Ascending aorta (tissue), 2 donors: ENCODE data around the gene PRPH. TPM values are rescaled to one million over a fixed set of nuclear protein-coding genes. Genes with fewer than 3 reads are reported as not detected.
A peak's percentile ranks its signal among the peaks of the same experiment; 100 is the strongest.

ENCODE experiments used
- DNase-seq, 2 donors: peaks; one replicate each; pipeline ENCODE4 v3.0.0-alpha.2; 2019; ENCODE audit warnings: low spot score in 2 of 2
- H3K27ac ChIP-seq, 2 donors: fragments of 200-600 bp; sonication (generic); one replicate each; pipeline ENCODE4 v1.5.1; 2016 to 2017; ENCODE audit warnings: mild to moderate bottlenecking in 1 of 2
- H3K27me3 ChIP-seq: fragments of 200-600 bp; sonication (generic); one replicate; pipeline ENCODE4 v1.5.1; 2017
- H3K36me3 ChIP-seq, 2 donors: fragments of 200-600 bp; sonication (generic); one replicate each; pipeline ENCODE4 v1.5.1; 2016
- H3K4me1 ChIP-seq, 2 donors: fragments of 200-600 bp; sonication (generic); one replicate each; pipeline ENCODE4 v1.5.1; 2016 to 2017; ENCODE audit warnings: mild to moderate bottlenecking in 1 of 2
- H3K4me3 ChIP-seq, 2 donors: fragments of 200-600 bp; sonication (generic); one replicate each; pipeline ENCODE4 v1.5.1; 2016 to 2017; ENCODE audit warnings: mild to moderate bottlenecking in 1 of 2
- H3K9me3 ChIP-seq, 2 donors: fragments of 200-600 bp; sonication (generic); one replicate each; pipeline ENCODE4 v1.5.1; 2016
- intact Hi-C: fragments of 100-400 bp; cut with DNase I; formaldehyde crosslinking; loops from one replicate; pipeline ENCODE4 v1.15.1; 2023
- total RNA-seq: library from RNA; depleted of rRNA; stranded (reverse); fragments of >200 nt; gene quantifications from one replicate; pipeline ENCODE4 v1.1.0, GENCODE V29; 2016
- TF ChIP-seq, protein P1 (sequence below), 3 experiments: fragments of 200-600 bp in 2 of 3; fragments of 450-650 bp in 1 of 3; sonication (generic) in 2 of 3; IDR thresholded peaks; one replicate each; pipeline ENCODE4 v1.5.1; 2016 to 2019; ENCODE audit warnings: antibody characterized with exemption in 3 of 3, mild to moderate bottlenecking in 1 of 3, moderate library complexity in 1 of 3

The PRPH gene
- total RNA-seq, 1 donor from 2014 or later: not detected

DNA sequence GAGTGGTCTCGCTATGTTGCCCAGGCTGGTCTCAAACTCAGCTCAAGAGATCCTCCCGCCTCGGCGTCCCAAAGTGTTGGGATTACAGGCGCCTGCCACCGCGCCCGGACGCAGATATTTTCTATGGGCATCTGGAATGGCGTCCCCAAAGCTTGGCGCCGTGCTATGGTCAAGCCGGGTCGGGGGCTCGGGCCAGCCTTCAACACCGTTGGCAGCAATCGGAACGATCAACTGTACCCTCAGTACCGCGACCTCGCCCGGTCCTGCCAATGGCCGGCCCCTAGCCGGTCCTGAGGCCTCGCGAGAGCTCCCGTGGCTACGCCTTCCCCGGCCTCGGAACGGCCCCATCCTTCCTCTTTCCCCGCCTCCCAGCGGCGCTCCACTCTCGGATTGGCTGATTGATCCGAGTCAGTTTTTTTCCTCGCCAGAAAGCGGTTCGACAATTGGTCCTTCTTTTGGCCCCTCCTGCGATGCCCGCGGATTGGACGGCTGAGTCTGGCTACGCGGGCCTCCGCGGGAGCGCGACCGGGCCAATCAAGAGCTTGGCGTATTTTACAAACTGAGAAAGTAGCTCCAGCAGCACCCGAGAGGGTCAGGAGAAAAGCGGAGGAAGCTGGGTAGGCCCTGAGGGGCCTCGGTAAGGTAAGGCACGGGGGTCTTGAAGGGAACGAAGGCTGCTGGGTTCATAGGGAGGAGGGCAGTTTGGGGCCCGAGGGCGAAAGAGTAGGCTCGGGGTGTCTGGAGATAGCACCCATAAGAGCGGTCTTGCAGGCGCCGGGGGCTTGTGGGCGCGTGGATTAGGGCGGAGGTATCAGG lies 28.0 kb downstream of the PRPH start, which contains the start of gene TROAP:
Gene TROAP (plus strand): TSS at position 548 of the 816 bp plus-strand sequence. CDS start 354 bp downstream, outside the sequence.
- Histone ChIP-seq H3K4me1 (peaks cover 0 to 9% of the 10 kb centered on the region in 2 donors), H3K4me3 (peak within 1 kb of the TSS; percentile 64 to 74), H3K9me3 (no peaks in the 10 kb centered on the region), H3K27me3 (no peaks in the 10 kb centered on the region), H3K36me3 (no peaks in the 10 kb centered on the region), H3K27ac (no peak within 1 kb of the TSS)
- intact Hi-C loops: no loop called here
- peak; percentile 91 to 98 for DNase-seq
- TF ChIP-seq, protein P1, sequence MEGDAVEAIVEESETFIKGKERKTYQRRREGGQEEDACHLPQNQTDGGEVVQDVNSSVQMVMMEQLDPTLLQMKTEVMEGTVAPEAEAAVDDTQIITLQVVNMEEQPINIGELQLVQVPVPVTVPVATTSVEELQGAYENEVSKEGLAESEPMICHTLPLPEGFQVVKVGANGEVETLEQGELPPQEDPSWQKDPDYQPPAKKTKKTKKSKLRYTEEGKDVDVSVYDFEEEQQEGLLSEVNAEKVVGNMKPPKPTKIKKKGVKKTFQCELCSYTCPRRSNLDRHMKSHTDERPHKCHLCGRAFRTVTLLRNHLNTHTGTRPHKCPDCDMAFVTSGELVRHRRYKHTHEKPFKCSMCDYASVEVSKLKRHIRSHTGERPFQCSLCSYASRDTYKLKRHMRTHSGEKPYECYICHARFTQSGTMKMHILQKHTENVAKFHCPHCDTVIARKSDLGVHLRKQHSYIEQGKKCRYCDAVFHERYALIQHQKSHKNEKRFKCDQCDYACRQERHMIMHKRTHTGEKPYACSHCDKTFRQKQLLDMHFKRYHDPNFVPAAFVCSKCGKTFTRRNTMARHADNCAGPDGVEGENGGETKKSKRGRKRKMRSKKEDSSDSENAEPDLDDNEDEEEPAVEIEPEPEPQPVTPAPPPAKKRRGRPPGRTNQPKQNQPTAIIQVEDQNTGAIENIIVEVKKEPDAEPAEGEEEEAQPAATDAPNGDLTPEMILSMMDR (IDR thresholded peaks at IDR 0.05): no peak

DNA sequence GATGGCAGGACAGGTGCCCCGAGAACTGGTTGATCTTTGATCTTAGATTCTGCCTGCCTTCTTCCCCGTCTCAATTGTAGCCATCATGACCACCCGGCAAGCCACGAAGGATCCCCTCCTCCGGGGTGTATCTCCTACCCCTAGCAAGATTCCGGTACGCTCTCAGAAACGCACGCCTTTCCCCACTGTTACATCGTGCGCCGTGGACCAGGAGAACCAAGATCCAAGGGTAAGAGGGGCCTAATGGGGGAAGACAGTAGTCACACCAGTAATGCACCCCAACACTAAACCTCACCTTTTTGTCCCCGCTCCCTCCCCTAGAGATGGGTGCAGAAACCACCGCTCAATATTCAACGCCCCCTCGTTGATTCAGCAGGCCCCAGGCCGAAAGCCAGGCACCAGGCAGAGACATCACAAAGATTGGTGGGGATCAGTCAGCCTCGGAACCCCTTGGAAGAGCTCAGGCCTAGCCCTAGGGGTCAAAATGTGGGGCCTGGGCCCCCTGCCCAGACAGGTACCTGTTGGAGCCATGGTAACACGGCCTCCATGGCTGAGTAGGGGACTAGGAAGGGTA lies 28.7 kb downstream of the PRPH start:
- TF ChIP-seq, protein P1 (IDR thresholded peaks at IDR 0.05): no peak
- intact Hi-C loops: no loop called here

DNA sequence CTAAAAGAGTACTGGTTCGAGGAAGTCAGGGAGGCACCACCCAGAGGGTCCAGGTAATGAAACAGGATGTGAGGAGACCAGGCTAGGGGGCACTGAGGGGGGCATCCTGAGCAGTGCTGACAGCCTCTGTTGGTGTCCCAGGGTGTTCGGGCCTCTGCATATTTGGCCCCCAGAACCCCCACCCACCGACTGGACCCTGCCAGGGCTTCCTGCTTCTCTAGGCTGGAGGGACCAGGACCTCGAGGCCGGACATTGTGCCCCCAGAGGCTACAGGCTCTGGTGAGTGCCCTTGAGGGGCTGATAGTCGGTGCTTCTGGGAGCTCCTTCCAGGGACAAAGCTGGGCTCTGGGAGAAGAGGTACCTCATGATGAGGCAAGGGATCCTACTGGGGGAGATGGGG lies 30.7 kb downstream of the PRPH start:
- Histone ChIP-seq H3K9me3 (no peaks in the 10 kb centered on the region), H3K4me1 (peaks cover 0 to 9% of the 10 kb centered on the region in 2 donors), H3K27me3 (no peaks in the 10 kb centered on the region), H3K27ac (no peak overlapping the region), H3K4me3 (no peak overlapping the region), H3K36me3 (no peaks in the 10 kb centered on the region)
- TF ChIP-seq, protein P1 (IDR thresholded peaks at IDR 0.05): no peak
- intact Hi-C loops: no loop called here
- DNase-seq: no peak

More for the DNA sequence above, 28.7 kb downstream of the PRPH start:
- DNase-seq: no peak
- Histone ChIP-seq H3K4me3 (peak overlapping the region; percentile 42 to 64), H3K27me3 (no peaks in the 10 kb centered on the region), H3K9me3 (no peaks in the 10 kb centered on the region), H3K4me1 (peaks cover 0 to 9% of the 10 kb centered on the region in 2 donors), H3K27ac (no peak overlapping the region), H3K36me3 (no peaks in the 10 kb centered on the region)

DNA sequence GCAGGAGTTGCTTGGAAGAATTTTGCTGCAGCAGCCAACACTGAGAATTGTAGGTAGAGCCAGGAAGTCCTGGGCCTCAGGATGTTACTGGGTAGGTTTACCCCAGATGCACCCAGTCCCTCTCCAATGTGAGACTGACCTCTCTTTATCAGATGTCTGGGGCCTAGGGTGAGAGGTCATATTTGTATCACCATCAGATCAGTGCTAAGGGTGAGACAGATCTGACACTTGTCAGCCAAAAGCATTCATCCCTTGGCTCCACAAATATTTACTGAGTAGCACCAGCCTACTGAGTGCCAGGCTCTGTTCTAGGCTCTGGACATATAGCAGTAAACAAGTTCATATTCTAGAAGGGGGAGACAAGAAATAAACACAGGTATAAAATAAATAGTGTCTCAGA lies 32.4 kb downstream of the PRPH start:
- no peak overlapping the region for H3K4me3 ChIP-seq
- peaks cover 0 to 6% of the 10 kb centered on the region in 2 donors for H3K4me1 ChIP-seq
- intact Hi-C loops: loop anchor here (1.0 kb wide), 1 partner anchor 23 kb away; no protein-coding TSS in a partner anchor
- H3K36me3 ChIP-seq: no peaks in the 10 kb centered on the region
- DNase-seq: no peak
- no peaks in the 10 kb centered on the region for H3K27me3 ChIP-seq
- TF ChIP-seq, protein P1 (IDR thresholded peaks at IDR 0.05): no peak
- H3K9me3 ChIP-seq: no peaks in the 10 kb centered on the region
- no peak overlapping the region for H3K27ac ChIP-seq

DNA sequence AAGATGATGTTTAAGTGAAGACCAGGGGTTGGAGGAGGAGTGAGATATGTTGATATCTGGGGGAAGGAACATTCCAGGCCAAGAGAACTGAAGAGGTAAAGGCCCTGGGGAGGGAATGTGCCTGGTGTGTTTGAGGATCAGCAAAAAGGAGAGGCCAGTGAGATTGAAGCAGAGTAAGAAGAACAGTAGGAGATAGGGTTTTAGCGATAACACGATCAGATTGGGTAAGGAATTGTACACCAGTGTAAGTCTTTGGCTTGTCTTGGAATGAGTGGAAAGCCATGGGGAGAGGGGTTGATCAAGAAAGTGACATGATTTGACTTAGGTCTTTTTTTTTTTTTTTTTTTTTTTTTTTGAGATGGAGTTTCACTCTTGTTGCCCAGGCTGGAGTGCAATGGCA lies 32.9 kb downstream of the PRPH start:
- intact Hi-C loops: loop anchor here (1.0 kb wide), 1 partner anchor 22 kb away; no protein-coding TSS in a partner anchor
- no peak for DNase-seq
- Histone ChIP-seq H3K4me3 (no peak overlapping the region), H3K9me3 (no peaks in the 10 kb centered on the region), H3K36me3 (no peaks in the 10 kb centered on the region), H3K27ac (no peak overlapping the region), H3K4me1 (peaks cover 0 to 6% of the 10 kb centered on the region in 2 donors), H3K27me3 (no peaks in the 10 kb centered on the region)
- TF ChIP-seq, protein P1 (IDR thresholded peaks at IDR 0.05): no peak
